Measurements from ENCODE around the gene CCNB3. TPM values are rescaled to one million over a fixed set of nuclear protein-coding genes. Genes with fewer than 3 reads are reported as not detected.

The CCNB3 gene
- total RNA-seq, 6 experiments from 2014 or later: 0.18 to 1.5 (median 0.42) TPM

DNA sequence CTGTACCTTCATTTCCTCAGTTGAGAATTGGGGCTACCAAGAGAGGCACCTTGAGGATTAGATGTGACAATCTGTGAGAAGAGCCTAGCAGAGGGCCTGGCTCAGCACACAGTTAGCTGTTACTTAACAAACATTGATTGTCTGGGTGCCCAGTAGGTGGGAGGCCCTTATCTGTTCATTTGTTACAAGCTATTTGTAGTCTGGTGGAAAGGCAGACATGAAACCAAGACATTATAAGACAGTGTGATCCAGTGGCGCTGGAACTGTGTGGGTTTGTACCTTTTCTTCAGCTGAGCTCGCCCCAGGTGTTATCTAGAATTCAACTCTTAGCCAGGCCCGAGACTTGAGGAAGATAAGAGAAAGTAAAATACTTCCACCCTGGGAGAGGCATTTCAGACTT lies 20.7 kb upstream of the CCNB3 start:
- no peak for DNase-seq
- no peak for ATAC-seq
- H3K27ac ChIP-seq: no peak overlapping the region
- peaks cover 0 to 7% (median 0%) of the 10 kb centered on the region in 4 donors for H3K4me1 ChIP-seq
- WGBS (ENCODE audit: insufficient coverage, low coverage, low lambda C conversion rate, missing lambda C conversion rate): 32% methylated on average over 3 of the region's 3 CpGs
- intact Hi-C loops (cut with DNase I): no loop called here
- no peak overlapping the region for H3K4me3 ChIP-seq
- no peaks in the 10 kb centered on the region for H3K27me3 ChIP-seq
- no peaks in the 10 kb centered on the region for H3K9me3 ChIP-seq
- no peak for TF ChIP-seq POLR2A (IDR thresholded peaks at IDR 0.05)
- TF ChIP-seq, protein P1, sequence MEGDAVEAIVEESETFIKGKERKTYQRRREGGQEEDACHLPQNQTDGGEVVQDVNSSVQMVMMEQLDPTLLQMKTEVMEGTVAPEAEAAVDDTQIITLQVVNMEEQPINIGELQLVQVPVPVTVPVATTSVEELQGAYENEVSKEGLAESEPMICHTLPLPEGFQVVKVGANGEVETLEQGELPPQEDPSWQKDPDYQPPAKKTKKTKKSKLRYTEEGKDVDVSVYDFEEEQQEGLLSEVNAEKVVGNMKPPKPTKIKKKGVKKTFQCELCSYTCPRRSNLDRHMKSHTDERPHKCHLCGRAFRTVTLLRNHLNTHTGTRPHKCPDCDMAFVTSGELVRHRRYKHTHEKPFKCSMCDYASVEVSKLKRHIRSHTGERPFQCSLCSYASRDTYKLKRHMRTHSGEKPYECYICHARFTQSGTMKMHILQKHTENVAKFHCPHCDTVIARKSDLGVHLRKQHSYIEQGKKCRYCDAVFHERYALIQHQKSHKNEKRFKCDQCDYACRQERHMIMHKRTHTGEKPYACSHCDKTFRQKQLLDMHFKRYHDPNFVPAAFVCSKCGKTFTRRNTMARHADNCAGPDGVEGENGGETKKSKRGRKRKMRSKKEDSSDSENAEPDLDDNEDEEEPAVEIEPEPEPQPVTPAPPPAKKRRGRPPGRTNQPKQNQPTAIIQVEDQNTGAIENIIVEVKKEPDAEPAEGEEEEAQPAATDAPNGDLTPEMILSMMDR (IDR thresholded peaks at IDR 0.05): no peak
- H3K36me3 ChIP-seq: no peaks in the 10 kb centered on the region

DNA sequence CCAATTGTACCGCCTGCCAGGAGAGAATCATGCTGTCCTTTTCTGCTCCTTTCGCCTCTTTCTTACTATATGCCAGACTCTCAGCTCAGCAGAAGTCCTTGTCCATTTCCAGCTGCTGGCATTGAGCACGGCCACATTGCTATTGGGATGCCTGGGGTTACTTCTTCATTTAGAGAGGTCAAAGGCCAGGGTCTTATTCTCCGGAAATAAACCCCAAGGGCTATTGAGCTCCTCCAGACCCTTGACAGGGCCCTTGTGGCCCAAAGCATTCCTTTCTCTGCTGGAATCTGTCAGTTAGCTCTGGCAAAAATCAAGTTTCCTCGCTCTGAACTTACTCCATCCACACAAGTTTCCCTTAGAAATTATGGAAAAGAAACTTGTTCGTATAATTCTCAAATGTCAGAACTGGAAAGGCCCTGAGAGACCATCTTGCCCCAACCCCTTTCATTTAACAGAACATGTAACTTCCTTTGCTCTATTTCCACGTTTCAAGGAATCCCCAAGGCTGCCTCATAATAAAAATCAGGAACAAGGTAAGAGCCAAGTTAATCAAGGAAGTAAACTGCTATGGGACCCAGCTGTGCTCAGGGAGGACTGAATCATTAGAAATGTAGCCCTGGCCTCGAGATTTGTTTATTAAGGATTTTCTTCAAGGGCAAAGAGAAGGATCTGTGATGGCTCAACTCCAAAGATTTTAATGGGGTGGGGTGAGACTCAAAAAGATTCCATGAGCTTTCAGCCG lies 15.5 kb upstream of the CCNB3 start:
- Histone ChIP-seq H3K27me3 (no peaks in the 10 kb centered on the region), H3K4me3 (no peak overlapping the region), H3K4me1 (no peaks in the 10 kb centered on the region), H3K9me3 (no peaks in the 10 kb centered on the region), H3K36me3 (no peaks in the 10 kb centered on the region), H3K27ac (no peak overlapping the region)
- TF ChIP-seq, protein P1 (IDR thresholded peaks at IDR 0.05): no peak
- TF ChIP-seq POLR2A (IDR thresholded peaks at IDR 0.05): no peak
- ATAC-seq (no peak), DNase-seq (no peak)
- WGBS (ENCODE audit: insufficient coverage, low coverage, low lambda C conversion rate, missing lambda C conversion rate): 38% methylated on average over 9 of the region's 9 CpGs
- intact Hi-C loops (cut with DNase I): no loop called here

DNA sequence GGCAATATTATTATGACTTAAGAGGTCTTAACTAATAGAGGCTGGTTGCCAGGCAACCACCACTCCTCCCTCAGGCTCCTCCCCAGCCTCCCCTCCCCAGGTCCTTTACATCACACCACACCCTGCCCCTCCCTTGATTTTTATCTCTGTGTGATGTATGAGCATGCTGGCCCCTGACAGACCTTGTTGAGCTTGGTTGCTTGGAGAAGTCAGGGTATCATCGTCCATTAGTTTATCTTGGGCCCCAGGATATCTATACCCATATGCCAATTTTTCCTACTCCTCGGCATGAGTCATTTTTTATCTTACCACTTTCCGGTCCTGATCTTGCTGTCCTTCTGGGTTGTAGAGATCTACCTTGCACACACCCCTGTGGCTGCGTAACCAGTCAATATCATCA lies 6.2 kb upstream of the CCNB3 start:
- 72% methylated on average over 4 of the region's 4 CpGs for WGBS (ENCODE audit: insufficient coverage, low coverage, low lambda C conversion rate, missing lambda C conversion rate)
- TF ChIP-seq POLR2A (IDR thresholded peaks at IDR 0.05): no peak
- TF ChIP-seq, protein P1 (IDR thresholded peaks at IDR 0.05): no peak
- intact Hi-C loops (cut with DNase I): no loop called here
- Histone ChIP-seq H3K27me3 (peaks cover 0 to 8% of the 10 kb centered on the region in 2 donors), H3K27ac (no peak overlapping the region), H3K4me1 (no peaks in the 10 kb centered on the region), H3K36me3 (no peaks in the 10 kb centered on the region), H3K4me3 (no peak overlapping the region), H3K9me3 (no peaks in the 10 kb centered on the region)
- ATAC-seq (no peak), DNase-seq (no peak)

DNA sequence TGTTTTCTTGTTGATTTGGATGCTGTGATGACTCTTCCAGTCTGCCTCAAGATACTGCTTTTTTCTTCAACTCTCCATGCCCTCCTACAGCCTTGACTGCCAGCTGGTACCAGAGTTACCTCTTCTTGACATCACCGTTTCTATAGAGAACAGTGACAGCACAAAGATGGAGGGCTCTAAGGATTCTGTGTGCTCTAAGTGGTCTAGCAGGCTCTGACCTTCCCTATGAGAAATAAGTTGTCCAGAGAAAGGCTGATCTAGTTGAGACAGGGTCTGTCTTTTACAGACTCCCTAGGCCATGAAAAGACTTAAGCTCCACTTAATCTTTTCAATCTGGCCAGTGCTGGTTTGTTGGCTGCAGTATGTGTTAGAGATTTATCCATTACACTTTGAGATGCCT lies 3.7 kb upstream of the CCNB3 start, which contains the start of gene AKAP4:
Gene AKAP4, minus strand, starts transcription at position 101 of the 400 bp plus-strand sequence. CDS start 118 bp downstream, outside the sequence.
- intact Hi-C loops (cut with DNase I): no loop called here
- DNase-seq: no peak
- H3K4me3 ChIP-seq: no peak within 1 kb of the TSS
- WGBS (ENCODE audit: insufficient coverage, low coverage, low lambda C conversion rate, missing lambda C conversion rate): 67% methylated on average over 1 of the region's 1 CpG
- no peak within 1 kb of the TSS for H3K27ac ChIP-seq
- H3K36me3 ChIP-seq: no peaks in the 10 kb centered on the region
- H3K9me3 ChIP-seq: no peaks in the 10 kb centered on the region
- H3K4me1 ChIP-seq: no peaks in the 10 kb centered on the region
- no peak for ATAC-seq
- peaks cover 0 to 4% of the 10 kb centered on the region in 2 donors for H3K27me3 ChIP-seq
- TF ChIP-seq, protein P1 (IDR thresholded peaks at IDR 0.05): no peak
- TF ChIP-seq POLR2A (IDR thresholded peaks at IDR 0.05): no peak

Measured in right lobe of liver (tissue), 6 donors.